Urinary bladder (tissue), 4 donors: ENCODE measurements around the gene MUC20. TPM values are rescaled to one million over a fixed set of nuclear protein-coding genes. Genes with fewer than 3 reads are reported as not detected.
"Not testable (repeated sequence)": the region's sequence is repeated elsewhere in the genome, so short reads cannot be mapped to it uniquely, and the experiment has no call there.

ENCODE experiments used
- DNase-seq: peaks from one replicate; pipeline ENCODE4 v3.0.0-alpha.2; 2015; ENCODE audit errors: extremely low spot score
- H3K27ac ChIP-seq: one replicate; pipeline ENCODE4 v1.5.1; 2013; ENCODE audit warnings: low read depth, mild to moderate bottlenecking, moderate library complexity
- H3K36me3 ChIP-seq: one replicate; pipeline ENCODE4 v1.6.1; 2013; ENCODE audit warnings: mild to moderate bottlenecking, moderate library complexity; ENCODE audit not compliant: insufficient read depth
- H3K4me1 ChIP-seq: one replicate; pipeline ENCODE4 v1.6.1; 2013; ENCODE audit warnings: mild to moderate bottlenecking, moderate library complexity; ENCODE audit not compliant: insufficient read depth
- H3K4me3 ChIP-seq: one replicate; pipeline ENCODE4 v1.5.1; 2013; ENCODE audit warnings: low read depth, low read length
- WGBS: extraction: QIAGEN DNeasy Blood & Tissue Kit; methylation state at CpG from one replicate; pipeline ENCODE4 v1.1.7; 2013; 5-methylcytosine and 5-hydroxymethylcytosine counted together
- polyA plus RNA-seq: library from polyadenylated mRNA; stranded (reverse); fragments of 200-250 nt; gene quantifications from one replicate; pipeline ENCODE4 v1.2.3, GENCODE V29; 2013
- total RNA-seq: library from RNA; depleted of rRNA; stranded (reverse); fragments of >200 nt; gene quantifications from one replicate; pipeline ENCODE4 v1.2.3, GENCODE V29; 2014
- donor health status: healthy with polysubstance abuse.
- donor health status: healthy.

Gene MUC20, protein sequence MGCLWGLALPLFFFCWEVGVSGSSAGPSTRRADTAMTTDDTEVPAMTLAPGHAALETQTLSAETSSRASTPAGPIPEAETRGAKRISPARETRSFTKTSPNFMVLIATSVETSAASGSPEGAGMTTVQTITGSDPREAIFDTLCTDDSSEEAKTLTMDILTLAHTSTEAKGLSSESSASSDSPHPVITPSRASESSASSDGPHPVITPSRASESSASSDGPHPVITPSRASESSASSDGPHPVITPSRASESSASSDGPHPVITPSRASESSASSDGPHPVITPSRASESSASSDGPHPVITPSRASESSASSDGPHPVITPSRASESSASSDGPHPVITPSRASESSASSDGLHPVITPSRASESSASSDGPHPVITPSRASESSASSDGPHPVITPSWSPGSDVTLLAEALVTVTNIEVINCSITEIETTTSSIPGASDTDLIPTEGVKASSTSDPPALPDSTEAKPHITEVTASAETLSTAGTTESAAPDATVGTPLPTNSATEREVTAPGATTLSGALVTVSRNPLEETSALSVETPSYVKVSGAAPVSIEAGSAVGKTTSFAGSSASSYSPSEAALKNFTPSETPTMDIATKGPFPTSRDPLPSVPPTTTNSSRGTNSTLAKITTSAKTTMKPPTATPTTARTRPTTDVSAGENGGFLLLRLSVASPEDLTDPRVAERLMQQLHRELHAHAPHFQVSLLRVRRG
- total RNA-seq (12.7 TPM), polyA plus RNA-seq (6.2 TPM)

DNA sequence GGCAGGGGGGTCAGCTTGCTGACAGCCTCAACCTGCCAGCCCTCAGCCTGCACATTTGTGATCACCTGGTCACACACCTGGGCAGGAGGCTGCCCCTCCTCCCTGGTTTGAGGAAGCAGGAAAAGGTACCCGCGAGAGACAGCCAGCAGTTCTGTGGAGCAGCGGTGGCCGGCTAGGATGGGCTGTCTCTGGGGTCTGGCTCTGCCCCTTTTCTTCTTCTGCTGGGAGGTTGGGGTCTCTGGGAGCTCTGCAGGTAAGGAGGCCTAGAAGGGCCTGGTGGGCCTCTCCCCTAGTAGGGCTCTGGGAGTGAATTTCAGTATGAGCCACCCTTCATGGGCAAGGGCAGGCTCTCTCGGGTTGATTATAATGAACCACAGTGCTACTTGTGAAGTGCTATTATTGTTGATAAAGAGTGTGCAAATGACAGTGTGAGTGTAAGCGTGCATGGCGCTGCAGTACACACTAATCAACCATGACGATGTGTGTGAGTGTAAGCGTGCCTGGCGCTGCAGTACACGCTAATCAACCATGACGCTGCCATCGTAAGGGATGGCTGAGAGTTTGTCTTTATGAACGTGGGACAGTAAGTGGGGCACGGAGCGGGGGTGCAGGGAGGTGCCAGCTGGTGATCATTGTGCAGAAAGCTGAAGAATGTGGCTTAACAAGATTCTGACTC lies at the start of gene MUC20:
MUC20 (plus strand) TSS at position 148 of the 676 bp plus-strand sequence; CDS start at position 178, 30 bp downstream.
- H3K27ac ChIP-seq, H3K36me3 ChIP-seq, H3K4me1 ChIP-seq, H3K4me3 ChIP-seq: not testable (repeated sequence)
- peak; percentile 71 for DNase-seq
- 75% methylated on average over 13 of the region's 16 CpGs for WGBS

DNA sequence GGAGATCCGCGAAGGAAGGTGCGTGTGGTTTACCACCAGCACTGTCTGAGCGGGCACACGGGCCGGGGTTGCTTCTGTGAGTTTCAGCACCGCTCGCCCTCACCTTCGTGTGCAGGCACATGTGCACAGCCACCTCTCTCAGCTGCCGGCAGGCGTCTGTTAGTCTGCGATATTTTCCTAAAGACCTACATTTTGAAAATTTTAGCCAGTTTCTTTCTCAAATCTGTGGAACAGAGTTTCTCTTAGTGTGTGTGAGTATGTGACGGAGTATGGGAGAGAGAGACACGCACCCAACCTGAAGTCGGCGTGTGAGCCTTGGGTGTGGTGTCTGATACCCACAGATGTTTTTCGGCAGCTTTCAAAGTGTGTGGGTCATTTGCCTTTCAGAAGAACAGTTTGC lies 49.5 kb upstream of the MUC20 start:
- 94% methylated on average over 17 of the region's 17 CpGs for WGBS
- not testable (repeated sequence) for H3K4me1 ChIP-seq, H3K4me3 ChIP-seq, DNase-seq, H3K27ac ChIP-seq, H3K36me3 ChIP-seq

DNA sequence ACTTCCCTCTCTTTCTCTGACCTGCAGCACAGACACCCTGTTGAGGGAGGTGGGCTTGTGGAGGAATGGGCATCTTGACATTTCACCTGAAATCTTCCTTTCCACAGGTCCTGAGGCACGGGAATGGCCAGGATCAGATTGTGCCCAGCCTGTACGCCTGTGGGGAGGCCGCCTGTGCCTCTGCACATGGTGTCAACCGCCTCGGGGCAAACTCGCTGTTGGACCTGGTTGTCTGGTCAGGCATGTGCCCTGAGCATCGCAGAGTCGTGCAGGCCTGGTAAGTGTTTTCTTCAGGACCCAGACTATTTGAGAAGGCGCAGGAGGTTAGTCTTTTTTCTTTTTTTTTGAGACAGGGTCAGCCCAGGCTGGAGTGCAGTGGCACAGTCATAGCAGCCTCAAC lies 47.1 kb upstream of the MUC20 start:
- not testable (repeated sequence) for H3K36me3 ChIP-seq, H3K4me1 ChIP-seq, H3K27ac ChIP-seq, H3K4me3 ChIP-seq, DNase-seq
- 94% methylated on average over 9 of the region's 9 CpGs for WGBS

DNA sequence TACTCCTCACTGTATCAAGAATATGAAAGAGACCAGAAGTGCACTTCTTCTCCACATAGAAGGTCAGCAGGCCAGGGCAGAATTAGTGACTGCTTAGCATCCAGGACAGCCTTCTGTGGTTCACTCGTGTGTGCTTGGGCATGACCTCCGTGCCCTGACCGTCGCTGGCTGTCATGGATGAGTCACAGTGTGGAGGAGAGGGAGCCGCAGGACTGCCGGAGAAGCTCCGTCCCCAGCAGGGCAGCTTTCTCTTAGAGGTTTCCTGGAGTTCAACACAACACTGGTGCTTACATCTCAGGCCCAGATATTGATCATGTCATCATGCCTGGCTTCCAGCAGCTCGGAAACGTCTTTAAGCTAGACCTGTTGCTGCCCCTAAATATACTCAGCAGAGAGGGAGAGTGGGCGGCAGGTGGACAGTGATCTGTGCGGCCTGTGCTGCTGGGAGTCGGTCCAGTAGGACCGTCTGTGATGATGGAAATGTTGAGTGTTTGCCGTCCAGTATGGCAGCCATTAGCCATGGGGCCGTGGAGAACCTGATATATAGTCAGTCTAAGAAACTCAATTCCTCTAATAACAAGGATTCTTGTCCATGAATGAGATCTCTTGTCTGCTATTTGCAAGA lies 42.3 kb upstream of the MUC20 start:
- not testable (repeated sequence) for H3K4me3 ChIP-seq, H3K27ac ChIP-seq, H3K4me1 ChIP-seq, DNase-seq, H3K36me3 ChIP-seq
- 90% methylated on average over 15 of the region's 15 CpGs for WGBS

DNA sequence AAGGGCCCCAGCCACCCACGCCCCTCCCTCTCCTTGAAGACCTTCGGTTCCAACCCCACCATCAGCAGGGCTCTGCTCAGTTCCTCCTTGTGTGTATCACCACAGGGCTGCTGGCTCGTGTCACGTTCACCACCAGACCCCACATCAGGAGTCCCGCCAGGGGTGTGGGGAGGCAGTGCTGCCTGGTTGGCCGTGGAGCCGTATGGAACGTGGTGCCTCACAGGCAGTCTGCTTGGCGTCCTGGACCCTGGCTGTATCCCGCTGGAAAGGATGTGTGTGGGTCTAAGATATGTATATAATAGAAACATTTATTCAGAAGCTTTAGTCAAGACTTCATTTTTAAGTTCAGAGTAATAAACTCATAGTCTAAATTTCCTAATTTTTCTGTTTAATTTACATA lies 40.1 kb upstream of the MUC20 start:
- not testable (repeated sequence) for DNase-seq, H3K4me1 ChIP-seq, H3K27ac ChIP-seq, H3K4me3 ChIP-seq
- 86% methylated on average over 8 of the region's 10 CpGs for WGBS
- peaks cover 11% of the 10 kb centered on the region for H3K36me3 ChIP-seq

DNA sequence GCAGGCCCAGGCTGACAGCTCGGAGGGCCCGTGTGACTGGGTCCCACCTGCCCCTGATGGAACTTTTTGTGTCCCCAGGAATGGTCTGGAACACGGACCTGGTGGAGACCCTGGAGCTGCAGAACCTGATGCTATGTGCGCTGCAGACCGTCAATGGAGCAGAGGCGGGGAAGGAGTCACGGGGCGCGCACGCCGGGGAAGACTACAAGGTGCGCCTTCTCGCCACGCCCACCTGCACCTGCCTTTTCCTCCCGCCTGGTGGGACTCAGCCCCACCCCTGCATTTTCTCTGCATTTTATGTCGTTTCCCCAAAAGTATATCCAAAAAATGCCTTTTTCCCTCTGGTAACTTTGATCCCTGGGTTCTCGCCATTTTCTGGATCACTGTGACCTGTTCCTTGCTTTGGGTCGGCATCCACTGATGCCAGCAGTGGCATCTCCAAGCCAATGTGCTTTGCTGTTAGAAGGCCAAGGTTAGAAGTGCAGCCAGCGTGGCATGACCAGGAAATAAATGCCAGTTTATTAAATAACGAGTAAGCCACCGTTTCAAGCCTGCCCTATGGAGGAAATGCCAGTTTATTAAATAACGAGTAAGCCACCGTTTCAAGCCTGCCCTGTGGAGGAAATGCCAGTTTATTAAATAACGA lies 39.2 kb upstream of the MUC20 start:
- not testable (repeated sequence) for H3K27ac ChIP-seq, H3K4me3 ChIP-seq, DNase-seq, H3K4me1 ChIP-seq
- H3K36me3 ChIP-seq, result peaks cover 11% of the 10 kb centered on the region
- WGBS, result 79% methylated on average over 5 of the region's 24 CpGs

DNA sequence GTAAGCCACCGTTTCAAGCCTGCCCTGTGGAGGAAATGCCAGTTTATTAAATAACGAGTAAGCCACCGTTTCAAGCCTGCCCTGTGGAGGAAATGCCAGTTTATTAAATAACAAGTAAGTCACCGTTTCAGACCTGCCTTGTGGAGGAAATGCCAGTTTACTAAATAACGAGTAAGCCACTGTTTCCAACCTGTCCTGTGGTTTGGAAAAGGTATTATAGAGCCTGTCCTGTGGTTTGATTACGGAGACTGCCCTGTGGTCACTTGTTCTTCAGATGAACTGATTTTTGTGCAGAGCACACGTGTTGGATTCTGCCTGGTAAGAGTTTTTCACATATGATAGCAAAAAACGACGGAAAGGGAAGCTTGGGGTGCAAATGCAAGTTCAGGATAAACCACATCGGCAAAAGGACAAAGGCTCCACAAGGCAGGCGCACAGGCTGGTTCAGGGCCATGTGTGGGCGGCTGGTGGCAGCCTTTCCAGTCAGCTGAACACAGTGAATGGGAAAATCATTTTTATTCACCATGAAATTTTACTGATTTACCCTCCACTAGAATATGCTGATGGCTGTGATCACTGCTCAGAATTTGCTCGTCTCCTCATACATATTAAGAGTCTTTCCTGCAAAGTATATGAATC lies 38.6 kb upstream of the MUC20 start:
- not testable (repeated sequence) for H3K27ac ChIP-seq, DNase-seq, H3K4me3 ChIP-seq, H3K4me1 ChIP-seq
- H3K36me3 ChIP-seq, result peaks cover 11% of the 10 kb centered on the region
- WGBS, result 84% methylated on average over 12 of the region's 13 CpGs

DNA sequence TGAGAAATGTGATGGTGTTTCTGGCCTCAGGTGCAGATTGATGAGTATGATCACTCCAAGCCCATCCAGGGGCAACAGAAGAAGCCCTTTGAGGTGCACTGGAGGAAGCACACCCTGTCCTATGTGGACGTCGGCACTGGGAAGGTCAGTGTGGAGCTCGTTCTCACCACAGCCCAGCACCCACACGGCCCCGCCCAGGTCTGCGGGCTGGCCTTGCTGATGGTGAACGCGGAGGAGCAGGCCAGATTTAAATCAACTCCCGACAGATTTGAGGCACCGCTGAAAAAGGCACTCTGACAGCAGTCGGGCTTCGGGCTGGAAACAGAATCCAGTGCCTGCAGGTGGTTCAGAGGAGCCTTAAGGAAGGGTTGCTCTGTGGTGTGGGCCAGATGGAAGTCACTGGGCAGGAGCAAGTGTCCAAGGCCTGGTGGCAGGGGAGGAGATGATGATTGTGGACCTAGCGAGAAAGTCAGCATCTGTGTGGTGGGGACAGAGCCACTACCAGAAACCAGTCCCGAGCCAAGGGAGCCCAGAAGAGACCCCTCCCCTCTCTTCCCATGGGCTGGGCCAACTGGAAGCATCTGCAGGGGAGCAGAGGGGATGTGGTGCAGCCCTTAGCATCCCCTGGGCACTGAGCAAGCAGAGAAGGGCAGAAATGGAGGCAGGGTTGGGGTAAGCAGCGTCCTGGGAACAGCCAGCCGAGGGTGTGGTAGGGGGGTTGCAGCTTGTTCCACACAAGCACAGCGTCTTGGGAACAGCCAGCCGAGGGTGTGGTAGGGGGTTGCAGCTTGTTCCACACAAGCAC lies 36.9 kb upstream of the MUC20 start:
- H3K4me3 ChIP-seq, DNase-seq, H3K27ac ChIP-seq, H3K4me1 ChIP-seq, H3K36me3 ChIP-seq: not testable (repeated sequence)
- WGBS, result 92% methylated on average over 18 of the region's 18 CpGs

DNA sequence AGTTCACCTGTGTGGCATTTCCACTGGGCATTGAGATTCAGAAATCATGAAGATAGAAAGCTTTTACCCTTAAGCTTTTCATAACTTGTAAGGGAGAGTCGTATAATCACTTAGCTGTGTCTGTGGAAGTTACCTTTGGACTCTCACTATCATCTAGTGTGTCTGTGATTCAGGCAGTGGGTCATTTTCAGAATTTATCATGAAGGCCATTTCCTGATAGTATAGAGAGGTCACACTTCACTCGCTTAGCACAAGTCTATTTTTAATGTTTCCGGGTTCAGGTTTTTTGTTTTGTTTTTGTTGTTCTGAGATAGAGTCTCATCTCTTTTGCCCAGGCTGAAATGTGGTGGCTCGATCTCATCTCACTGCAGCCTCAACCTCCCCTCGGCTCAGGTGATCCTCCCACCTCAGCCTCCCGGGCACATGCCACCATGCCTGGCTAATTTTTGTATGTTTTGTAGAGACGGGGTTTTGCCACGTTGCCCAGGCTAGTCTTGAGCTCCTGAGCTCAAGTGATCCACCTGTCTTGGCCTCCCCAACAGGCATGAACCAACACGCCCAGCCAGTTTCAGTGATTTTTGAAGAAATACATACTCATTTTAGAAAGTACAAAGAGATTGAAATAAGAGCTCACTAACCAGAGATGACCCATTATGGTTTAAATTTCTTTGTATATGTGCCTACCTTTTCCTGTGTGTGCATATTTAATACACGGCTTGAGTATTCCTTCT lies 36.1 kb upstream of the MUC20 start:
- not testable (repeated sequence) for H3K36me3 ChIP-seq, H3K4me3 ChIP-seq, H3K4me1 ChIP-seq, DNase-seq, H3K27ac ChIP-seq
- 90% methylated on average over 8 of the region's 10 CpGs for WGBS

DNA sequence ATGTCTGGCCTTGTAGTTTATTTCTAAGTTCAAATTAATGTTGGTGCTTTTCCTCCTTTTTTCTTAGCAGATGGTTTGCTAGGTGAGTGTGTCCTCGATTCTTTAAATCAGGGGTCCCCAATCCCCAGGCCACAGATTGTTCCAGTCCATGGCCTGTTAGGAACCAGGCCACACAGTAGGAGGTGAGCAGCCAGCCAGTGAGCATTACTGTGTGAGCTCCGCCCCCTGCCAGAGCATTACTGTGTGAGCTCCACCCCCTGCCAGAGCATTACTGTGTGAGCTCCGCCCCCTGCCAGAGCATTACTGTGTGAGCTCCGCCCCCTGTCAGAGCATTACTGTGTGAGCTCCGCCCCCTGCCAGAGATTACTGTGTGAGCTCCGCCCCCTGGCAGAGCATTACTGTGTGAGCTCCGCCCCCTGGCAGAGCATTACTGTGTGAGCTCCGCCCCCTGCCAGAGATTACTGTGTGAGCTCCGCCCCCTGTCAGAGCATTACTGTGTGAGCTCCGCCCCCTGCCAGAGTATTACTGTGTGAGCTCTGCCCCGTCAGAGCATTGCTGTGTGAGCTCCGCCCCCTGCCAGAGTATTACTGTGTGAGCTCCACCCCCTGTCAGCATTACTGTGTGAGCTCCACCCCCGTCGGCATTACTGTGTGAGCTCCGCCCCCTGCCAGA lies 34.1 kb upstream of the MUC20 start:
- WGBS, result 98% methylated on average over 15 of the region's 15 CpGs
- H3K36me3 ChIP-seq, DNase-seq, H3K4me3 ChIP-seq, H3K27ac ChIP-seq, H3K4me1 ChIP-seq: not testable (repeated sequence)

DNA sequence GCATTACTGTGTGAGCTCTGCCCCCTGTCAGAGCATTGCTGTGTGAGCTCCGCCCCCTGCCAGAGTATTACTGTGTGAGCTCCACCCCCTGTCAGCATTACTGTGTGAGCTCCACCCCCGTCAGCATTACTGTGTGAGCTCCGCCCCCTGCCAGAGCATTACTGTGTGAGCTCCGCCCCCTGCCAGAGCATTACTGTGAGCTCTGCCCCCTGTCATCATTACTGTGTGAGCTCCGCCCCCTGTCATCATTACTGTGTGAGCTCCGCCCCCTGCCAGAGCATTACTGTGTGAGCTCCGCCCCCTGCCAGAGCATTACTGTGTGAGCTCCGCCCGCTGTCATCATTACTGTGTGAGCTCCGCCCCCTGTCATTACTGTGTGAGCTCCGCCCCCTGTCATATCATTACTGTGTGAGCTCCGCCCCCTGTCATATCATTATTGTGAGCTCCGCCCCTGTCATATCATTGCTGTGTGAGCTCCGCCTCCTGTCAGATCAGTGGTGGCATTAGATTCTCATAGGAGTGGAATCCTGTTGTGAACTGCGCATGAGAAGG lies 33.5 kb upstream of the MUC20 start:
- not testable (repeated sequence) for H3K4me1 ChIP-seq, H3K27ac ChIP-seq, H3K4me3 ChIP-seq, H3K36me3 ChIP-seq, DNase-seq
- WGBS, result 95% methylated on average over 15 of the region's 15 CpGs
